NOMO-1 treated with DMSO at 0.1 percent for 48 hours (cell line): ENCODE data around the gene ERC2.
"Not testable (repeated sequence)": the region's sequence is repeated elsewhere in the genome, so short reads cannot be mapped to it uniquely, and the experiment has no call there.

Experiments used
- DNase-seq: peaks from one replicate; lab custom pipeline; 2025; ENCODE audit not compliant: unreplicated experiment; lab: John Stamatoyannopoulos, UW

ERC2 gene

GRCh38 chr3:56081246-56081645, 387.0 kb downstream of the ERC2 start:
- no peak for DNase-seq

- DNase-seq = no peak
These were observed 391.5 kb downstream of the ERC2 start for GRCh38 chr3:56076746-56077145.

DNA sequence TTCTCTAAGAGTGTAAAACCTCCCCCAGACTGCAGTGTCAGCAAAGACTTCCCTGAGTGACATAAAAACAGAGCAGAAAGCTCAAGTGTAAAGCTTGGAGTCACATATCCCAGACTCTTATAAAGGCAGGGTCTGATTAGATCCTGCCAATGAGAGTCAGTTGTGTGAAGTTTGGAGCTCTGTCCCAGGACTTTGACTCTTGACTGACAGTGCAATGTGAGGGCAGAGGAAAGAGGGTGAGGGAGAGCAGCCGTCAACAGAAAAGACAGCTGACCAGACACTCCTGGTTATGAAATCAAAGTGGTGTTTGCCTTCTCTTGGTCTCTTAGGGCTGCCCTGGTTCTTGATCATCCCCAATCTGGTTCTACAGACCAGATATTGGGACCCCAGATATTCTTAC, 393.2 kb downstream of the ERC2 start:
- DNase-seq = no peak

DNA sequence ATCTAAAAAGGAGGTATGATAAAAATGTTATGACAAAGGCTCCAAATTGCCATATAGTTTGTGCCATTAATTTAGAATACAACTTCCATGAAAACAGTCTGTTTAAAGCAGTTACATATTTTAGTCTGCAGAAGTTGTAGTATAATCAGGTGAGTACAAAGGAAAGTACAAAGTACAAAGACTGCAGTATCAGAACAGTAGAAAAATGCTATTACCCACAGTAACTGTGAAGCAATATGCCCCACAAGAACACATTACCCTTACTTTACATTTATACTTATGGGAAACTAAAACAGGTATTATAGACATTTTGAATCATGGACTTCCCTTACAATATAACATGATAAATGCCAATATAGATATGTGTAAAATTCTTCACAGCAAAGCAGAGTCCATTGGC, 398.5 kb downstream of the ERC2 start:
- DNase-seq = no peak

GRCh38 chr3:56066405-56066804, 401.9 kb downstream of the ERC2 start:
- DNase-seq = not testable (repeated sequence)

DNA sequence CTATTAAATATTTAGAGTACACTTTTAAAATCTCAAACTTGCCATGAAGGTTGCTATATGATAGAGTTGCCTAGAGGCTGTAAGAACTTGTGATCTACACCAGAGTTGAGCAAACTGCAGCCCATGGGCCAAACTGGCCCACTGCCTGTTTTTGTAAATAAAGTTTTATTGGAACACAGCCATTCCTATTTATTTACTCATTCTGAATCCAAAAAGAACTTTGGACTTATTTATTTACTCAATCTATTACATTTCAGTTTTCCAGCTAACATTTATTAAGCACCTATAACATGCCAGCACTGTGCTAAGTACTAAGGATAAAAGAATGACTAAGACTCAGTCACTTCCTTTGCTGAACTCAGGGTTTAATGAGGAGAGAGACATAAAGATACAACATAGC, 403.6 kb downstream of the ERC2 start:
- DNase-seq = no peak

DNA sequence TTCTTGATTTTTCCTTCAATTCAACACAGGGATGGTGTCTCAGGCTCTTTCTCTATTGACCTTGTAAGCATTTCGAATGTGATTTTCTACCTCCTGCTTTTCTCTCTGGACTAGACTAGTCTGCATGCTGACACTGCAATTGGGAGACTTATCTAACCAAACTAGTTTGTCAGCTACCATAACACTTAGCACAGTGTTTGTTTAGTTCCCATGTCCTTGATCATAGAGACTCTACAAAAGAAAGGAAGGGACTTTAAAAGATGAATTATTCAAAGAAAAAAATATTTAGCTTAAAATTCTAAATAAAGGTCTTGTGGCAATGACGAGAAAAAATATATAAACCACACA, 407.0 kb downstream of the ERC2 start:
- DNase-seq = no peak

DNA sequence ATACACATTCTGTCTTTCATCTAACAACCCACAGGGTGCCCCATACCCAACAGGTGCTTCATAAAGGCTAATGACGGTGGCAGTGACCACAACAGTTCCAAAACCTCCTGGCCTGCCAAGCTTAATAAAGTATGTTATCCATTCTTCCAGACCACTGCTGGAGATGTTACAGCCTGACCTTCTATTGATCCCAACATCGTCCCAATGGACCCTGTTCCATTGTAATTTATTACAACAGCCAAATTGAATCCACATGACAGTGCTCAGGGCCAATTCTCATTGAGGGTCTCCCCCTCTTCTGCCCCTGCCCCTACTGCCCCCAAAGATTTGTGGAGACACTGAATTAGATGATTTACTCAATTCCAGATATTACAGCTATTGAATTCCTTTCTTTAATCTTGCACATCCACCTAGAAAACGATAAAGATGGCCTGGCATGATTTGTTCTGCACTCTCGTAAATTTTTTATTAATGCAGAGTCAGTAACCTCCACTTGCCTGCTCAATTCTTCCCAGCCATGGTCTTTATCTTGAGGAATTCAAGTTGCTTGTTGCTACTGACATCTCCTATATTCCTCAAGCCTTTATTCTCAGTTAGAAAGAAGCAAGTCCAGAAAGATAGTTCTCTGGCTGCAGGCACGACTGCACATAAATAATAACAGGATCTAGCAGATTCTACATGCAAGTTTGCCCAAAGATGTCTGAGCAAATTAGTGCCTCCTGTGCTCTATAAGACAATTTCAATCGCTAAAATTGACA, 407.6 kb downstream of the ERC2 start:
- no peak for DNase-seq

GRCh38 chr3:56059731-56060130, 408.5 kb downstream of the ERC2 start:
- DNase-seq = no peak

DNA sequence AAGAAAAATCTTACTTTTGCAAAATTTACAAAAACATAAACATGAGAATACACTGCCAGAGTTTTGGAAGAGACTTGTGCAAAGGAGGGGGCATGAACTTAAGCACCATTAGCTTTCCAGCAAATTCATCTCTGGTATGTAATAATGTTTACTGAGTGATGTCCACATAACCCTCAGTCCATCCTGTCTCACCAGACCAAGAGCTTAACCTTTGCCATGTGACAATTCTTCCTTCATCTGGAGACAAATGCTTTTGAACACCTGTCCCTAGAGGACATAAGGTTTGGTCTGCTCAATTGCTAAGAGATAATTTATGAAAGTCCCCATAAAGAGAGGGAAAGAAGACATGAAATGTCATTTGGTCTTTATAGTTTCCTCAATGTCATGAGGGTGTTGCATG, 412.3 kb downstream of the ERC2 start:
- no peak for DNase-seq

DNA sequence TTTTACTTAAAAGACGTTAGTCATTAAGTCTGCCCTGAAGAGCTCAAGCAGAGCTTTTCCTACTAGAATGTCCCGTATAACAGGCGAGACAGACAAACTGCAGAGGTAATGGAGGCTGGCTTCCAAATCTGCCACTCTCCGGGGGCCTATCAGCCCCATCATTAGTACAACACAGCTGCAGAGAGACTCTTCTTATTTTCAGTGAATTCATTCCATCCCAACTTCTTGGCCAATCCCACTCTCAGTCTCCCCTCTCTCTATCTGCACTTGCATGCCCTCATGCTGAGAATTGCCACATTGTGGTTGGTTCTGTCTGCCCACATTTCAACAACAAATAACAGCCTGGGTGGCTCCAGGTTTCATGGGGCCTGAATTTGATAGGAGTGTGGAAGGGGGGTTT, 412.7 kb downstream of the ERC2 start:
- no peak for DNase-seq

DNA sequence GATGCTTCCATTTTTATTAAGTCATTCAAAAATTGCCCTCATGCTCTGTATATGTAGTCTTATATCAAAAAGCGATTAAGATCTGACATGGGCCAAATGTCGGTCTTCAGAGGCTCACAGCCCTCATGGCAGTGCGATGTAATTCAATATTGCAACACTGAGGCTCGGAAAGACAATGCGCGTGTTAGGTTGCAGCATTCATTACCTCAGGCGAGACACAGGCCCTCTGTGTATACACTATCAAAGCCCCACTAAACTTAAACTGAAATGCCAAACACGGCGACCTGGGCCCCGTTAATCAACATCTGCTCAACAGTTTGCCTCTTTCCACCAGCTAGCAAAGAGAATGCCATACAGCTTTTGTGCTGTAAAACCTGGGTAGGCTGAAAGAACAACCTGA, 413.4 kb downstream of the ERC2 start:
- no peak for DNase-seq

DNA sequence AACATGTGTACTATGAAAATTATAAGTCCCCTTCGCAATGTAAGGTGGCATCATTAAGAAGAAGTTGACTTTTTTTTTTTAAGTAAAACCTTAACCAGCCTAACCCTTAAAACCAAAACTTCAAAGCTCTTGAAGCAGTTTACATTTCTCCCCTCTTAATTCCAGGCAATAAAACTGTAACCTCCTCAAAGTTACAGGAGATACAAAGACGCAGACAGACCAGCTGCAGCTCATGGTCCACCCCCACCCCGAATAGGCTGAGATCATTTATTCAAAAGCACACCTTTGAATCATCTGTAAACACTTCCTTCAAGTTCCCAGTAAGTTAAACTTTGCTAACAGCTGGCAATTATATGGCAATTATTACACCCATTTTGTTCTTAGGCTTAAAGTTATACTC, 414.5 kb downstream of the ERC2 start:
- DNase-seq = no peak

GRCh38 chr3:56052188-56052587, 416.1 kb downstream of the ERC2 start:
- no peak for DNase-seq

- DNase-seq = no peak
These were observed 417.2 kb downstream of the ERC2 start for GRCh38 chr3:56051052-56051451.

DNA sequence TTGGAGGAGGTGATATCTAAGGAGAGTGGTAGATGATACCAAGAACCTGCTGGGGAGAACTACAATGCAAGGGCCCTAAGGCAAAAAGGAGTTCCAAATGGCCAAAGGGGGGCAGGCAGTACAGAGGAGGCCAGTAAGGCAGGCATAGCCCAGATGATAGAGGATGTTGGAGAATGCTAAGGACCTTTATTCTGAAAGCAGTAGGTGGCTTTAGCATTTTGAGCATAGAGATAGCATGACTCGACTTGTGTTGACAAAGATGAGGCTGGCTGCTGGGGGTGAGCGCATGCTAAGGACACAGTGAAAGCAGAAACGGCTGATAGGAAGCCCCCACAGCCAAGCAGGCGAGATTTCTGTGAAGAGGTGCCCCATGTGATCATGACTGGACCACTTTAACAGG, 419.3 kb downstream of the ERC2 start:
- DNase-seq = no peak

DNA sequence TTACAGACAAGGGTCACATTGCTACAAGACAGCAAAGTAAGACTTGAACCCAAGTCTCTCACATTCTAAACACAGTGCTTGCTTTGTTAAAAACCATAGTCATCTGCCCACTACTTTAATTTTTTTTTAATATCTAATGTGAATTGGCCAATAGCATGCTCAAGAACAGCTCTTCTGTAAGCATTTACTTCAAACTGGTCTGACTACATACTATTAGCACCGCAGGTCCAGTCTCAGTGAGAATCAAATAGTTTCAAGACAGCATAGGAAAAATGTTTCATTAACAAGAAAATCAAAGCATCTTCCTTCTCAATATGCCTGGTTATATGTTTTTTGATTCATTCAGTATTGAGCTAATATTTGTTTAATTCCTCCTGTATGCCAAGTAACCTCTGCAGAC, 419.9 kb downstream of the ERC2 start:
- no peak for DNase-seq

- DNase-seq = no peak
These were observed 425.8 kb downstream of the ERC2 start for GRCh38 chr3:56042326-56042951.

- DNase-seq = no peak
These were observed 442.9 kb downstream of the ERC2 start for GRCh38 chr3:56025326-56025725.

- DNase-seq = no peak
These were observed 444.7 kb downstream of the ERC2 start for GRCh38 chr3:56023546-56023945.

DNA sequence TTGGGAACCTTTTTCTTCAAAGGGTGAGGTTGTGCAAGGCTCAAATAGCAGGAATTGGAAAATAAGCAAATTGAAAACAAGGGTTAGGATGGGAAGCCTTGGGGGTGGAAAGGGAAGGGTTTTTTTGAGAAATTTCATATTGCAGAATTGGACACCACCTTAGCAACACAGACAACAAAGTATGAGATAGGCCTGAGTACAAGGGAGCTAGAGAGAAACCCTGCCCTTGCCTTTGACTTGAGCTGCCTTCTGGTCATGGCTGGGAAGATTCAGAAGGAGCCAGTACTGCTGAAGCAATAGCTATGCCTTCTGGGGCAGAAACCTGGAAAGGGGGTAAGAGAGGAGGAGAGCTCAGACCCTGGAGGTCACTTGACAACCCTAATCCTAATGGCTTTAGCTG, 445.6 kb downstream of the ERC2 start:
- no peak for DNase-seq

- no peak for DNase-seq
These were observed 448.6 kb downstream of the ERC2 start for GRCh38 chr3:56019490-56020146.

DNA sequence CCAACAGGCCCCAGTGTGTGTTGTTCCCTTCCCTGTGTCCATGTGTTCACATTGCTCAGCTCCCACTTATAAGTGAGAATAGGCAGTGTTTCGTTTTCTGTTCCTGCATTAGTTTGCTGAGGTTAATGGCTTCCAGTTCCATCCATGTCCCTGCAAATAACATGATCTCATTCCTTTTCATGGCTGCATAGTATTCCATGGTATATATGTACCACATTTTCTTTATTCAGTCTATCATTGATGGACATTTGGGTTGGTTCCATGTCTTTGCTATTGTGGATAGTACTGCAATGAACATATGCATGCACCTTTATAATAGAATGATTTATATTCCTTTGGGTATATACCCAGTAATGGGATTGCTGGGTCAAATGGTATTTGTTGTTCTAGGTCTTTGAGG, 452.9 kb downstream of the ERC2 start:
- DNase-seq = not testable (repeated sequence)
